HUES6 (cell line): ENCODE measurements around the gene SGIP1.
"Not testable (repeated sequence)": the region's sequence is repeated elsewhere in the genome, so short reads cannot be mapped to it uniquely, and the experiment has no call there.

ENCODE experiments used
- H3K27ac ChIP-seq: 2 replicates; pipeline ENCODE4 v1.7.0; 2013; ENCODE audit warnings: low read depth, mild to moderate bottlenecking, low read length, inconsistent platforms
- H3K27me3 ChIP-seq: 2 replicates; pipeline ENCODE4 v1.6.1; 2013; ENCODE audit warnings: low read length; ENCODE audit not compliant: control insufficient read depth, insufficient read depth
- H3K36me3 ChIP-seq: 2 replicates; pipeline ENCODE4 v1.6.1; 2013; ENCODE audit warnings: low read length; ENCODE audit not compliant: control insufficient read depth, insufficient read depth
- H3K4me1 ChIP-seq: 2 replicates; pipeline ENCODE4 v1.6.1; 2013; ENCODE audit warnings: low read length; ENCODE audit not compliant: control insufficient read depth, insufficient read depth
- H3K4me3 ChIP-seq: 2 replicates; pipeline ENCODE4 v1.5.1; 2013; ENCODE audit warnings: low read depth, low read length
- H3K9ac ChIP-seq: one replicate; pipeline ENCODE4 v1.6.1; 2013; ENCODE audit warnings: mild to moderate bottlenecking, low read length
- H3K9me3 ChIP-seq: 2 replicates; pipeline ENCODE4 v1.6.1; 2013; ENCODE audit warnings: low read depth, low read length; ENCODE audit not compliant: control insufficient read depth, insufficient read depth

SGIP1 gene

DNA sequence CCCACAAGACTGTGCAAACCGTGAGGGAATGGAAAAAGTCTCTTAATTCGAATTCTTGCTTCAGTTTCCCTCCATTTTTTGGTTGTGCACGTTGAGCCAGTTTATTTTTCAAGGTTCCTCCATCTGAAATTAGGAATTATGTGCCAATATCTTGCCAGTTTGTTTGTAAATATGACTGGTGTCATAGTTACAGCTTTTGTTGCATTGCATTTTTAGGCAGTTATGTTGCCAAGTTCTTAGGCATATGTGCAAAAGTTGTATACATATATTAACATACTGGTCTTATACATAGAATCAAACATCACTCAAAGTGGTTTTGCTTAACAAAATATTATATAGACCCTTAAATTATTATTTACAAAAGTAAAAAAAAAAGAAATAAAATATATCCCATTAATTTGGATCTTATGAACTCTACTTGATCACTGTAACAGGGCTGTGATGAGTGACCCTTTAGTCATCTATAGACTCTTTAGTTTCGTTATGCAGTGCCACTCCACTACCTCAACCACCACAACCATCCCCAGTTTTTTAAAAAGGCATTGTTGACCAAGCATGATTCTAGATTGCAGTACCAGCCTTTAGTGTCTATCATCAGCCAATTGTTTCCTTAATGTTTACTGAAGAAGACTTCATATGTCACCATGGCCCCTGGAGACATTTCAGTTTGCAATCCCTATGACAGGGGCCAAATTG is 197.4 kb downstream of the SGIP1 start:
- H3K27ac ChIP-seq = no peak overlapping the region
- no peak overlapping the region for H3K9ac ChIP-seq

GRCh38 chr1:66732407-66733166 is 198.6 kb downstream of the SGIP1 start:
- Histone ChIP-seq H3K27ac (no peak overlapping the region), H3K9ac (no peak overlapping the region), H3K9me3 (no peaks in the 10 kb centered on the region), H3K4me3 (no peak overlapping the region), H3K36me3 (no peaks in the 10 kb centered on the region), H3K4me1 (no peaks in the 10 kb centered on the region), H3K27me3 (no peaks in the 10 kb centered on the region)

More for the DNA sequence above, 197.4 kb downstream of the SGIP1 start:
- no peaks in the 10 kb centered on the region for H3K4me1 ChIP-seq
- no peaks in the 10 kb centered on the region for H3K9me3 ChIP-seq
- H3K27me3 ChIP-seq = no peaks in the 10 kb centered on the region
- H3K4me3 ChIP-seq = no peak overlapping the region
- H3K36me3 ChIP-seq = no peaks in the 10 kb centered on the region

DNA sequence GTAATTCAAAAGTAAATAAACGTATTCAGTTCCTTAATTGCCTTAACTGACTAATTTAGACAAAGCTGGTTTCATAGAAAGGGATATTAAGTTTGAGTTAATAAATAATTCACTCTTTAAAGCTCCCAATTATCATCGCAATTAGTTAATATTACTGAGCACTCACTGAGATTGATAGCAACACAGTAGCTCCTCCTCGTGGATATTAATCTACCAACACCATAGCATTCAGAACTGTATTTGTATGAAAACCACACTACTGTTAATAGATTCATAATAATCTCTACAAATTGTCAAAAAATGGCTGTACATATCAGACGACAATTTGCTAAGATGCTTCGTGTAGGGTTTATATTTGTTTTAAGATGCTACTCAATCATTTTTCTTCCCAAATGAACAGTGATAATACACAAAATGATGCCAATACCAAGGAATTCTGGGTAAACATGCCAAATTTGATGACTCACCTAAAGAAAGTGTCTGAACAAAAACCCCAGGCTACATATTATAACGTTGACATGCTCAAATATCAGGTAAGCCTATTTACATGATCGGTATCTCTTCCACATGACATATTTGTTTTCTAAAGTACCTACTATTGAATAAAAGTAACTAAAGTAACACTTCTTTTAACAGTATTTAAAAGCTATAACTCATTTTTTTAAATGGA is 199.5 kb downstream of the SGIP1 start:
- H3K9ac ChIP-seq = no peak overlapping the region
- H3K9me3 ChIP-seq = no peaks in the 10 kb centered on the region
- no peaks in the 10 kb centered on the region for H3K36me3 ChIP-seq
- no peaks in the 10 kb centered on the region for H3K4me1 ChIP-seq
- H3K27me3 ChIP-seq = no peaks in the 10 kb centered on the region
- no peak overlapping the region for H3K4me3 ChIP-seq
- no peak overlapping the region for H3K27ac ChIP-seq

DNA sequence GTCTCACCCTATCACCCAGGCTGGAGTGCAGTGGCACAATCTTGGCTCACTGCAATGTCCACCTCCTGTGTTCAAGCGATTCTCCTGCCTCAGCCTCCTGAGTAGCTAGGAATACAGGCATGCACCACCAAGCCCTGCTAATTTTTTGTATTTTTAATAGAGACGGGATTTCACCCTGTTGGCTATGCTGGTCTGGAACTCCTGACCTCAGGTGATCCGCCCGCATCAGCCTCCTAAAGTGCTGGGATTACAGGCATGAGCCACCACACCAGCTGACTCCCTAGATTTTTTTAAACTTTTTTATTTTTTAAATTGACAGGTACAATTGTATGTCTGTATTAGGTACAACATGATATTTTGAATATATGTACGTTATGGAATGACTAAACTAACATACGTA is 200.6 kb downstream of the SGIP1 start:
- not testable (repeated sequence) for H3K9ac ChIP-seq, H3K9me3 ChIP-seq, H3K4me3 ChIP-seq, H3K4me1 ChIP-seq, H3K27ac ChIP-seq, H3K27me3 ChIP-seq, H3K36me3 ChIP-seq

DNA sequence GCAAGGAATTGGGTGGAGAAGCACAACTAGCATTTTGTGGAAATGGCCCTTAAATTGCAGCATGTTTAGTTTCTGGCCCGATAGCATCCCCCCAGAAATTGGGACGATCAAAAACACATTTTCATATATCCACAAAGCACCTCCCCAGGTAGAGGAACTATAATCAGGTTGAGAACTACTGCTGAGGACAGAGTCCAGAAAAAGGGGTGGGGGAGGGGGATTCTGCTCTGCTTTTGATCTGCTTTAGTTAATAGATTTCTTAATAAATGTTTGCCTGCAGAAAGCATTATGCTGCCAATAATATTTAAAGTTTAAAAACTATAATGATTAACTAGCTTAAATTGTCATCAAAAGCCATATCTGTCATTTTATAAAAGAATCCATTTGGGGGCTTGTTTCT is 203.9 kb downstream of the SGIP1 start:
- Histone ChIP-seq H3K4me1 (peaks cover 3% of the 10 kb centered on the region; the same call in 1 of the 2 replicates), H3K27ac (no peak overlapping the region), H3K9ac (no peak overlapping the region), H3K4me3 (no peak overlapping the region), H3K9me3 (no peaks in the 10 kb centered on the region), H3K36me3 (no peaks in the 10 kb centered on the region), H3K27me3 (no peaks in the 10 kb centered on the region)

GRCh38 chr1:66739401-66740157 is 205.6 kb downstream of the SGIP1 start:
- Histone ChIP-seq H3K4me1 (peaks cover 3% of the 10 kb centered on the region; the same call in 1 of the 2 replicates), H3K9ac (no peak overlapping the region), H3K9me3 (no peaks in the 10 kb centered on the region), H3K27me3 (no peaks in the 10 kb centered on the region), H3K27ac (no peak overlapping the region), H3K36me3 (no peaks in the 10 kb centered on the region), H3K4me3 (no peak overlapping the region)

GRCh38 chr1:66745451-66745850 is 211.5 kb downstream of the SGIP1 start:
- no peak overlapping the region for H3K9ac ChIP-seq
- no peaks in the 10 kb centered on the region for H3K36me3 ChIP-seq
- H3K27ac ChIP-seq = no peak overlapping the region
- no peaks in the 10 kb centered on the region for H3K27me3 ChIP-seq
- no peaks in the 10 kb centered on the region for H3K4me1 ChIP-seq
- H3K4me3 ChIP-seq = no peak overlapping the region
- no peaks in the 10 kb centered on the region for H3K9me3 ChIP-seq

GRCh38 chr1:66747501-66747900 is 213.5 kb downstream of the SGIP1 start:
- Histone ChIP-seq H3K27me3 (peaks cover 16% of the 10 kb centered on the region), H3K9ac (no peak overlapping the region), H3K4me1 (peaks cover 4% of the 10 kb centered on the region; the same call in 1 of the 2 replicates), H3K4me3 (no peak overlapping the region), H3K9me3 (no peaks in the 10 kb centered on the region), H3K36me3 (no peaks in the 10 kb centered on the region), H3K27ac (no peak overlapping the region)

- H3K4me3 ChIP-seq = no peak overlapping the region
- H3K27me3 ChIP-seq = peaks cover 23% of the 10 kb centered on the region
- H3K4me1 ChIP-seq = peaks cover 10% of the 10 kb centered on the region; the same call in 1 of the 2 replicates
- H3K9ac ChIP-seq = no peak overlapping the region
- H3K27ac ChIP-seq = no peak overlapping the region
- no peaks in the 10 kb centered on the region for H3K36me3 ChIP-seq
- no peaks in the 10 kb centered on the region for H3K9me3 ChIP-seq
Measured at GRCh38 chr1:66750577-66750976, 216.6 kb downstream of the SGIP1 start.

GRCh38 chr1:66751160-66751559 is 217.2 kb downstream of the SGIP1 start:
- Histone ChIP-seq H3K9ac (no peak overlapping the region), H3K27me3 (peaks cover 23% of the 10 kb centered on the region), H3K4me3 (no peak overlapping the region), H3K27ac (no peak overlapping the region), H3K9me3 (no peaks in the 10 kb centered on the region), H3K36me3 (no peaks in the 10 kb centered on the region), H3K4me1 (peaks cover 10% of the 10 kb centered on the region; the same call in 1 of the 2 replicates)
